Common myeloid progenitor, CD34-positive (primary cell): ENCODE results near the gene ATP9B.

ENCODE experiments used
- CTCF ChIA-PET: fragments of 350-600 bp; sonication (Branson Sonifier 250); formaldehyde crosslinking; loops from one replicate; lab custom pipeline; 2021; ENCODE audit warnings: antibody characterized with exemption; lab: Charles Lee
- POLR2A ChIA-PET: fragments of 350-600 bp; sonication (Branson Sonifier 250); formaldehyde crosslinking; loops from one replicate; lab custom pipeline; 2021; ENCODE audit warnings: antibody characterized with exemption; lab: Charles Lee
- DNase-seq, 3 donors: peaks; one replicate each; pipeline versions ENCODE4 v3.0.0 to v3.0.0-alpha.2; 2013
- H3K27ac ChIP-seq, 2 experiments: 1 replicate in 1 of 2; 2 replicates in 1 of 2; pipeline ENCODE4 v1.7.0; 2013; ENCODE audit warnings: inconsistent platforms in 2 of 2, low read length in 2 of 2, mild to moderate bottlenecking in 2 of 2, low read depth in 1 of 2, moderate library complexity in 1 of 2; ENCODE audit not compliant: severe bottlenecking in 2 of 2, insufficient read depth in 1 of 2, poor library complexity in 1 of 2
- H3K27me3 ChIP-seq, 5 experiments: replicated peaks in 2 of 5; 1 replicate in 3 of 5; 2 replicates in 2 of 5; pipeline versions ENCODE4 v1.6.1 to v1.7.0; 2013; ENCODE audit warnings: low read length in 4 of 5, mild to moderate bottlenecking in 2 of 5, moderate library complexity in 2 of 5, inconsistent platforms in 1 of 5; ENCODE audit not compliant: insufficient read depth in 5 of 5, control insufficient read depth in 4 of 5
- H3K36me3 ChIP-seq, 4 experiments: 1 replicate in 2 of 4; 2 replicates in 2 of 4; pipeline versions ENCODE4 v1.6.1 to v1.7.0; 2013; ENCODE audit warnings: low read length in 3 of 4, control low read depth in 1 of 4, mild to moderate bottlenecking in 1 of 4; ENCODE audit not compliant: control insufficient read depth in 4 of 4, insufficient read depth in 4 of 4
- H3K4me1 ChIP-seq, 4 experiments: 1 replicate in 3 of 4; 2 replicates in 1 of 4; pipeline versions ENCODE4 v1.6.1 to v1.7.1; 2013; ENCODE audit warnings: low read length in 3 of 4, mild to moderate bottlenecking in 3 of 4, control low read depth in 1 of 4, inconsistent platforms in 1 of 4, moderate library complexity in 1 of 4; ENCODE audit not compliant: control insufficient read depth in 4 of 4, insufficient read depth in 4 of 4; ENCODE audit errors: control extremely low read depth in 1 of 4
- H3K4me3 ChIP-seq, 7 experiments: 1 replicate in 4 of 7; 2 replicates in 3 of 7; pipeline versions ENCODE4 v1.5.1 to v1.7.0; 2013; ENCODE audit warnings: mild to moderate bottlenecking in 7 of 7, low read length in 6 of 7, moderate library complexity in 6 of 7, inconsistent platforms in 2 of 7, low read depth in 2 of 7, control low read depth in 1 of 7; ENCODE audit not compliant: insufficient read depth in 4 of 7, control insufficient read depth in 1 of 7; ENCODE audit errors: extremely low read depth in 1 of 7
- H3K9me3 ChIP-seq, 5 experiments: 1 replicate in 4 of 5; 2 replicates in 1 of 5; pipeline versions ENCODE4 v1.6.1 to v1.7.1; 2013; ENCODE audit warnings: low read length in 4 of 5, mild to moderate bottlenecking in 2 of 5, inconsistent platforms in 1 of 5, low read depth in 1 of 5, moderate library complexity in 1 of 5; ENCODE audit not compliant: control insufficient read depth in 4 of 5, insufficient read depth in 2 of 5; ENCODE audit errors: control extremely low read depth in 1 of 5
- WGBS: methylation state at CpG from one replicate; pipeline ENCODE4 v1.1.5; 2013; ENCODE audit not compliant: insufficient coverage; 5-methylcytosine and 5-hydroxymethylcytosine counted together

The ATP9B gene

GRCh38 chr18:79384151-79384807, 315.1 kb downstream of the ATP9B start:
- Histone ChIP-seq H3K27ac (no peak overlapping the region), H3K36me3 (no peaks in the 10 kb centered on the region), H3K4me3 (no peak overlapping the region), H3K9me3 (no peaks in the 10 kb centered on the region), H3K27me3 (peaks cover 0 to 16% (median 2%) of the 10 kb centered on the region in 5 experiments), H3K4me1 (peaks cover 0 to 13% (median 7%) of the 10 kb centered on the region in 4 experiments)
- 81% methylated on average over 15 of the region's 17 CpGs for WGBS
- CTCF ChIA-PET = interaction anchor here (0.7 to 13.6 kb wide), 8 partner anchors 9 to 258 kb away, joined by 3 to 164 read pairs (median 3); no protein-coding TSS in a partner anchor
- DNase-seq = no peak
- POLR2A ChIA-PET = no interaction called here

- CTCF ChIA-PET = interaction anchor here (0.7 to 13.6 kb wide), 8 partner anchors 9 to 258 kb away, joined by 3 to 164 read pairs (median 4); no protein-coding TSS in a partner anchor
- 90% methylated on average over 12 of the region's 16 CpGs for WGBS
- DNase-seq = no peak
- Histone ChIP-seq H3K27ac (no peak overlapping the region), H3K9me3 (no peaks in the 10 kb centered on the region), H3K4me1 (peaks cover 0 to 12% (median 8%) of the 10 kb centered on the region in 4 experiments), H3K4me3 (no peak overlapping the region), H3K36me3 (no peaks in the 10 kb centered on the region), H3K27me3 (peaks cover 0 to 21% (median 4%) of the 10 kb centered on the region in 5 experiments)
- POLR2A ChIA-PET = no interaction called here
Measured at GRCh38 chr18:79384834-79385233, 315.6 kb downstream of the ATP9B start.

GRCh38 chr18:79385326-79385707, 316.1 kb downstream of the ATP9B start:
- no peaks in the 10 kb centered on the region for H3K36me3 ChIP-seq
- no peak overlapping the region for H3K4me3 ChIP-seq
- H3K4me1 ChIP-seq = peaks cover 0 to 12% (median 8%) of the 10 kb centered on the region in 4 experiments
- POLR2A ChIA-PET = no interaction called here
- no peaks in the 10 kb centered on the region for H3K9me3 ChIP-seq
- CTCF ChIA-PET = interaction anchor here (0.7 to 13.6 kb wide), 8 partner anchors 8 to 257 kb away, joined by 3 to 164 read pairs (median 4); no protein-coding TSS in a partner anchor
- no peak for DNase-seq
- 73% methylated on average over 16 of the region's 17 CpGs for WGBS
- no peak overlapping the region for H3K27ac ChIP-seq
- H3K27me3 ChIP-seq = peaks cover 0 to 24% (median 4%) of the 10 kb centered on the region in 5 experiments

GRCh38 chr18:79385708-79386341, 316.6 kb downstream of the ATP9B start:
- POLR2A ChIA-PET = no interaction called here

GRCh38 chr18:79386547-79386946, 317.4 kb downstream of the ATP9B start:
- Histone ChIP-seq H3K4me3 (no peak overlapping the region), H3K4me1 (peaks cover 0 to 12% (median 8%) of the 10 kb centered on the region in 4 experiments), H3K9me3 (no peaks in the 10 kb centered on the region), H3K36me3 (no peaks in the 10 kb centered on the region), H3K27me3 (peaks cover 0 to 31% (median 6%) of the 10 kb centered on the region in 5 experiments), H3K27ac (no peak overlapping the region)
- ChIA-PET POLR2A (no interaction called here), CTCF (interaction anchor here (7.4 kb wide), 1 partner anchor 7 kb away, joined by 75 read pairs; no protein-coding TSS in a partner anchor)
- no peak for DNase-seq
- 91% methylated on average over 14 of the region's 14 CpGs for WGBS

More at GRCh38 chr18:79385708-79386341, 316.6 kb downstream of the ATP9B start:
- H3K4me3 ChIP-seq = no peak overlapping the region
- WGBS = 90% methylated on average over 18 of the region's 21 CpGs
- H3K4me1 ChIP-seq = peaks cover 0 to 12% (median 8%) of the 10 kb centered on the region in 4 experiments
- CTCF ChIA-PET = interaction anchor here (1.2 to 13.6 kb wide), 3 partner anchors 20 to 257 kb away, joined by 4 to 164 read pairs (median 136); no protein-coding TSS in a partner anchor
- no peak overlapping the region for H3K27ac ChIP-seq
- H3K9me3 ChIP-seq = no peaks in the 10 kb centered on the region
- H3K36me3 ChIP-seq = no peaks in the 10 kb centered on the region
- DNase-seq = no peak
- H3K27me3 ChIP-seq = peaks cover 0 to 28% (median 4%) of the 10 kb centered on the region in 5 experiments

- POLR2A ChIA-PET = no interaction called here
- H3K9me3 ChIP-seq = no peaks in the 10 kb centered on the region
- H3K27me3 ChIP-seq = peaks cover 0 to 36% (median 7%) of the 10 kb centered on the region in 5 experiments
- H3K36me3 ChIP-seq = no peaks in the 10 kb centered on the region
- H3K4me3 ChIP-seq = no peak overlapping the region
- no peak overlapping the region for H3K27ac ChIP-seq
- no peak for DNase-seq
- 93% methylated on average over 5 of the region's 6 CpGs for WGBS
- CTCF ChIA-PET = interaction anchor here (1.0 to 7.4 kb wide), 4 partner anchors 8 to 870 kb away, joined by 3 to 75 read pairs (median 4); no protein-coding TSS in a partner anchor
- peaks cover 0 to 13% (median 10%) of the 10 kb centered on the region in 4 experiments for H3K4me1 ChIP-seq
Measured at GRCh38 chr18:79387214-79387613, 318.0 kb downstream of the ATP9B start.
